Sigmoid colon (tissue), 7 donors: Measurements from ENCODE around the gene TCP1. TPM values are rescaled to one million over a fixed set of nuclear protein-coding genes. Genes with fewer than 3 reads are reported as not detected.
"Not testable (repeated sequence)": the region's sequence is repeated elsewhere in the genome, so short reads cannot be mapped to it uniquely, and the experiment has no call there.

Source experiments
- DNase-seq: peaks from one replicate; pipeline ENCODE4 v3.0.0-alpha.2; 2019
- H3K27ac ChIP-seq, 4 donors: fragments of 200-600 bp; sonication (generic); one replicate each; pipeline ENCODE4 v1.5.1; 2016 to 2019; ENCODE audit warnings: mild to moderate bottlenecking in 1 of 4
- H3K27me3 ChIP-seq, 3 donors: fragments of 200-600 bp; sonication (generic); one replicate each; pipeline ENCODE4 v1.5.1; 2019; ENCODE audit warnings: mild to moderate bottlenecking in 1 of 3
- H3K36me3 ChIP-seq, 4 donors: fragments of 200-600 bp; sonication (generic); one replicate each; pipeline ENCODE4 v1.5.1; 2016 to 2019
- H3K4me1 ChIP-seq, 4 donors: fragments of 200-600 bp; sonication (generic); one replicate each; pipeline ENCODE4 v1.5.1; 2017 to 2019
- H3K4me3 ChIP-seq, 4 donors: fragments of 200-600 bp; sonication (generic); one replicate each; pipeline ENCODE4 v1.5.1; 2017 to 2019; ENCODE audit warnings: mild to moderate bottlenecking in 2 of 4, moderate library complexity in 1 of 4
- H3K9me3 ChIP-seq, 4 donors: fragments of 200-600 bp in 3 of 4; sonication (generic) in 3 of 4; one replicate each; pipeline versions ENCODE4 v1.5.1 to v1.6.1; 2013 to 2019
- CTCF ChIP-seq, 4 experiments: fragments of 450-650 bp in 3 of 4; fragments of 200-600 bp in 1 of 4; IDR thresholded peaks; one replicate each; pipeline ENCODE4 v1.5.1; 2016 to 2019; ENCODE audit warnings: antibody characterized with exemption in 4 of 4, mild to moderate bottlenecking in 3 of 4, moderate library complexity in 2 of 4
- EP300 ChIP-seq, 4 donors: sonication (generic); formaldehyde crosslinking; IDR thresholded peaks; one replicate each; pipeline ENCODE4 v1.6.1; 2017; ENCODE audit warnings: antibody characterized with exemption in 4 of 4
- POLR2A ChIP-seq, 2 donors: fragments of 450-650 bp; IDR thresholded peaks; one replicate each; pipeline ENCODE4 v1.6.1; 2016; ENCODE audit warnings: antibody characterized with exemption in 2 of 2, mild to moderate bottlenecking in 2 of 2, moderate library complexity in 2 of 2
- POLR2AphosphoS5 ChIP-seq, 4 donors: sonication (generic); formaldehyde crosslinking; IDR thresholded peaks; one replicate each; pipeline ENCODE4 v1.6.1; 2017; ENCODE audit warnings: antibody characterized with exemption in 4 of 4
- WGBS, 2 donors: extraction: QIAGEN DNeasy Blood & Tissue Kit; methylation state at CpG; one replicate each; pipeline ENCODE4 v1.1.7; 2013; 5-methylcytosine and 5-hydroxymethylcytosine counted together
- intact Hi-C: fragments of 100-400 bp; cut with DNase I; formaldehyde crosslinking; loops from one replicate; pipeline ENCODE4 v1.15.1; 2023
- polyA plus RNA-seq, 3 donors: library from polyadenylated mRNA; stranded (reverse); fragments of 200-250 nt; gene quantifications; one replicate each; pipeline ENCODE4 v1.2.3, GENCODE V29; 2013
- total RNA-seq, 4 donors: library from RNA; depleted of rRNA; stranded (reverse); fragments of >200 nt; gene quantifications; one replicate each; pipeline ENCODE4 v1.1.0, GENCODE V29; 2016
- donor health status: healthy with polysubstance abuse.
- donor health status: Bipolar disorder and iron deficiency.
- donor health status: healthy.

The TCP1 gene
- total and polyA plus RNA-seq, 7 donors = 88.9 to 130 (median 119) TPM

DNA sequence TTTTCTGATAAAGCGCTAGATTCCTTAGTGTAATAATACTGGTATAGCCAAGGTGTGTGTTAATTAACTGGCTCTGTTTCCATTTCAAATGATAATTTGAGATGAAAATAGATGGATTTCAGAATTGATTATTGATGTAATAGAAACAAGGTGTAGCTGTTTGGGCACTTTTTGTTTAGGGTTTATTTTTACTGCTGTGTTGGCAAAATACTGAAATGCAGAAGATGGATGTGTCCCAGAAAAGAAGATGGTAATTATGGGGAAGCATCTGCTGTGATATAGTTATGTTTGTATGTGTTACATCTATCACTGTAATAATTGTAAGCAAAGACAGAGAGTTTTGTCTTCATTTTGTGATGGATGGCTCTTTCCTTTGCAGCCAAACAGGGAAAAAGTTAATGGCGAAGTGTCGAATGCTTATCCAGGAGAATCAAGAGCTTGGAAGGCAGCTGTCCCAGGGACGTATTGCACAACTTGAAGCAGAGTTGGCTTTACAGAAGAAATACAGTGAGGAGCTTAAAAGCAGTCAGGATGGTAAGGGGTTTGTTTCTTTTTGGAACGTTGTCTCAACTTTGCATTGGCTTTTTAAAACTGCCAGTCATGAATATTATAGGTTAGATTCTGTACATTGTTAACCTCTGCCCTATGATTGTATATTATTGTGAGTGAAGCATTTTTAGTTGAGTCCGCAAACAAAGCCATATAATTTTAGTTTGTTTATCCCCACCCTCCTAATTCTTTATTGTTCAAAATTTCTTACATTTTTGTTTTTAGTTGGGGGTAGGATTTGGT, 36.1 kb downstream of the TCP1 start:
- Histone ChIP-seq H3K27me3 (no peaks in the 10 kb centered on the region), H3K4me3 (no peak overlapping the region), H3K36me3 (peaks cover 3 to 99% (median 43%) of the 10 kb centered on the region in 4 donors), H3K4me1 (no peaks in the 10 kb centered on the region), H3K9me3 (no peaks in the 10 kb centered on the region), H3K27ac (no peak overlapping the region)
- 83 to 90% methylated on average over 6 of the region's 6 CpGs for WGBS, 2 donors
- DNase-seq = no peak
- TF ChIP-seq POLR2A (IDR thresholded peaks at IDR 0.05) (no peak), EP300 (IDR thresholded peaks at IDR 0.05) (no peak), POLR2AphosphoS5 (IDR thresholded peaks at IDR 0.05) (peak in 1 of 4 donors; percentile 16)
- intact Hi-C loops = loop anchor here (5.0 kb wide), 1 partner anchor 34 kb away; the partner anchor contains the start of gene TCP1

GRCh38 chr6:159751448-159751847, 38.0 kb downstream of the TCP1 start:
- H3K9me3 ChIP-seq = no peaks in the 10 kb centered on the region
- 85 to 89% methylated on average over 3 of the region's 3 CpGs for WGBS, 2 donors
- no peaks in the 10 kb centered on the region for H3K27me3 ChIP-seq
- TF ChIP-seq POLR2A (IDR thresholded peaks at IDR 0.05) = no peak
- TF ChIP-seq EP300 (IDR thresholded peaks at IDR 0.05) = no peak
- TF ChIP-seq CTCF (IDR thresholded peaks at IDR 0.05) = no peak
- no peak for TF ChIP-seq POLR2AphosphoS5 (IDR thresholded peaks at IDR 0.05)
- H3K4me3 ChIP-seq = no peak overlapping the region
- H3K36me3 ChIP-seq = peaks cover 3 to 99% (median 51%) of the 10 kb centered on the region in 4 donors
- no peaks in the 10 kb centered on the region for H3K4me1 ChIP-seq
- H3K27ac ChIP-seq = no peak overlapping the region
- DNase-seq = no peak
- intact Hi-C loops = loop anchor here (5.0 kb wide), 1 partner anchor 36 kb away; the partner anchor contains the start of gene TCP1

- H3K36me3 ChIP-seq = peaks cover 17 to 100% (median 61%) of the 10 kb centered on the region in 4 donors
- intact Hi-C loops, H3K27me3 ChIP-seq, H3K9me3 ChIP-seq, DNase-seq, H3K4me1 ChIP-seq, H3K4me3 ChIP-seq, H3K27ac ChIP-seq: not testable (repeated sequence)
- WGBS, 2 donors = 76 to 83% methylated on average over 7 of the region's 7 CpGs
Measured at GRCh38 chr6:159748127-159748526, 41.3 kb downstream of the TCP1 start.

DNA sequence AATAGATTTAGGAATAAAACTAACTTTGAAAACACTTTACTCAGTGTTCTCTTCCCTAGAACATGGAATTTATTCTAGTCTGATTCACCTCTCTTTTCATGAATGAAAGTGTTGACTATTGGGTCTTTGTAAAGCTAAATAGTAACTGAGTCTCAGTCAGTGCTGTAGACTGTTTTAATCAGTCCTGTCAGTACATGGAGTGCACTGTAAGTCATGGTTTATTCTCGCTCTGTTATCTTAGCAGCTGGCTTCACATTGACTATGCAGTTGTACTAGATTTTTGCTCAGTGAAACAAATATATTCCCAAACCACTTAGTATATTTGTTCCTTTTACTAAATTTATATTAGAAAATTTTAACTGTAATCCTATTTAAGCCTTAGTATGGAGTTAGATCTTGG, 42.6 kb downstream of the TCP1 start:
- Histone ChIP-seq H3K27me3 (no peaks in the 10 kb centered on the region), H3K27ac (no peak overlapping the region), H3K4me3 (no peak overlapping the region), H3K4me1 (no peaks in the 10 kb centered on the region), H3K9me3 (no peaks in the 10 kb centered on the region), H3K36me3 (peaks cover 21 to 100% (median 68%) of the 10 kb centered on the region in 4 donors)
- intact Hi-C loops = no loop called here
- no peak for DNase-seq
- TF ChIP-seq POLR2A (IDR thresholded peaks at IDR 0.05) = no peak
- TF ChIP-seq POLR2AphosphoS5 (IDR thresholded peaks at IDR 0.05) = no peak
- no peak for TF ChIP-seq CTCF (IDR thresholded peaks at IDR 0.05)
- no peak for TF ChIP-seq EP300 (IDR thresholded peaks at IDR 0.05)
- WGBS, 2 donors = 88 to 93% methylated on average over 1 of the region's 1 CpG

DNA sequence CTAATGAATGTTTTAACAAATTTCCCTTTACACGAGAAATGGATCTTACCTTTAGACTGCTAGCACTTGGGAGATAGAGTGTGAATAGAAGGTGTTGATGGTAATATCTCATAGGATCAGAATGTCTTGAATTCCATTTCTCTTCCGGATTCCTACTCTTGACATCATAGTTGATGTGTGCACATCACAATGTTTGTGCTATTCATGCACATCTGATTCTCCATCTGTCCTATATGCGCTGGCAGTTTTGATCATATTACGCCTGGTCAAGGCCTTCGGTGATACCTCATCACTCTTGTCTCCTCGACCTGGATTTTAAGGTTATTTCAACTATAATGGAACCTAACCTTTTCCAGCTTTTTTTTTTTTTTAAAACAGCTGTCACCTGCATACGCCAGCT, 44.3 kb downstream of the TCP1 start:
- TF ChIP-seq POLR2AphosphoS5 (IDR thresholded peaks at IDR 0.05) = no peak
- Histone ChIP-seq H3K4me1 (peaks cover 0 to 10% (median 0%) of the 10 kb centered on the region in 4 donors), H3K4me3 (no peak overlapping the region), H3K27ac (no peak overlapping the region), H3K9me3 (no peaks in the 10 kb centered on the region), H3K27me3 (no peaks in the 10 kb centered on the region), H3K36me3 (peaks cover 24 to 98% (median 70%) of the 10 kb centered on the region in 4 donors)
- intact Hi-C loops = no loop called here
- DNase-seq = no peak
- 81 to 88% methylated on average over 7 of the region's 7 CpGs for WGBS, 2 donors

GRCh38 chr6:159742165-159742564, 47.2 kb downstream of the TCP1 start:
- WGBS, 2 donors = 62 to 91% methylated on average over 1 of the region's 1 CpG
- Histone ChIP-seq H3K27me3 (no peaks in the 10 kb centered on the region), H3K36me3 (peaks cover 27 to 88% (median 61%) of the 10 kb centered on the region in 4 donors), H3K9me3 (no peaks in the 10 kb centered on the region), H3K4me3 (no peak overlapping the region), H3K4me1 (peaks cover 0 to 33% (median 4%) of the 10 kb centered on the region in 4 donors), H3K27ac (no peak overlapping the region)
- intact Hi-C loops = no loop called here
- TF ChIP-seq CTCF (IDR thresholded peaks at IDR 0.05) = no peak
- TF ChIP-seq EP300 (IDR thresholded peaks at IDR 0.05) = no peak
- no peak for TF ChIP-seq POLR2AphosphoS5 (IDR thresholded peaks at IDR 0.05)
- DNase-seq = no peak
